Neural cell (in vitro differentiated cells): ENCODE data around the gene SIPA1.

Experiments used
- CTCF ChIP-seq: fragments of 450-650 bp; IDR thresholded peaks from 2 replicates; pipeline ENCODE4 v1.5.1; 2014; ENCODE audit warnings: antibody characterized with exemption, mild to moderate bottlenecking, moderate library complexity; ENCODE audit not compliant: poor library complexity, severe bottlenecking
- POLR2AphosphoS5 ChIP-seq: IDR thresholded peaks from 2 replicates; pipeline ENCODE4 v1.6.1; 2012
- REST ChIP-seq: IDR thresholded peaks from 2 replicates; pipeline ENCODE4 v1.6.1; 2012; ENCODE audit warnings: borderline replicate concordance
- TAF1 ChIP-seq: IDR thresholded peaks from 2 replicates; pipeline ENCODE4 v1.6.1; 2012; ENCODE audit warnings: low read depth

DNA sequence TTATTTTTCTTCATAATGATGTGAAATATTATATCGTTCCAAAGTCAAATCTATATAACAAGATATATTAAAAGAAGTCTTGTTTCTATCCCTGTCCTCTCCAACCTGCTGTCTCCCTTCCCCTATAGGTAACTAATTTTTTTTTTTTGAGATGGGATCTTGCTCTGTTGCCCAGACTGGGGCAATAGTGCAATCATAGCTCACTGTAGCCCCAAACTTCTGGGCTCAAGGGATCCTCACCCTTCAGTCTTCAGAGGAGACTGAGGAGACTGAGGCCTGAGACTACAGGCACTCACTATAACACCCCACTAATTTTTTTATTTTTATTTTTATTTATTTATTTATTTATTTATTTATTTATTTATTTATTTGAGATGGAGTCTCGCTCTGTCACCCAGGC, 35.1 kb downstream of the SIPA1 start:
- no peak for TF ChIP-seq CTCF
- TF ChIP-seq POLR2AphosphoS5: no peak
- no peak for TF ChIP-seq REST
- no peak for TF ChIP-seq TAF1
